K562 (cell line): ENCODE data around the gene EHD2. TPM values are rescaled to one million over a fixed set of nuclear protein-coding genes. Genes with fewer than 3 reads are reported as not detected.

Experiments
- ATAC-seq: fragments of 200-7000 bp; cut with Tn5 transposase; 3 replicates; pipeline ENCODE4 v1.9.1; 2020; ENCODE audit warnings: moderate library complexity
- BruUV-seq: library from RNA; stranded (reverse); fragments of 400-500 nt; replicated peaks from 2 replicates; lab custom pipeline; 2021; lab: Mats Ljungman, UMichigan
- CTCF ChIA-PET: fragments of 300-600 bp; formaldehyde crosslinking; extraction: SDS; loops from one replicate; lab custom pipeline; 2021; ENCODE audit warnings: low intra/inter-chr PET ratio; lab: Yijun Ruan, JAX
- POLR2A ChIA-PET: fragments of 300-600, 350-650 bp; sonication (Branson Sonifier 250); formaldehyde crosslinking; extraction: SDS; loops from one replicate; lab custom pipeline; 2021; ENCODE audit warnings: antibody characterized with exemption, inconsistent platforms; lab: Yijun Ruan, JAX
- DNase-seq, 4 experiments: peaks; one replicate each; pipeline versions ENCODE4 v3.0.0 to v3.0.0-alpha.2; 2011 to 2018; ENCODE audit warnings: low spot score in 3 of 4, mixed read lengths in 3 of 4; ENCODE audit errors: extremely low read depth in 1 of 4
- FAIRE-seq: peaks from 2 replicates; lab custom pipeline; 2011; peaks lifted over from hg19 to GRCh38; lab: Jason Lieb, UNC
- H2AFZ ChIP-seq: 2 replicates; pipeline ENCODE4 v1.6.0; 2011; ENCODE audit warnings: low read depth, low read length, control low read depth, inconsistent platforms
- H3K27ac ChIP-seq: fragments of 200-600 bp; 3 replicates; pipeline ENCODE4 v1.8.0; 2011; ENCODE audit warnings: low read depth, mild to moderate bottlenecking, control low read depth, inconsistent platforms, low read length, moderate library complexity, mixed read lengths; ENCODE audit errors: extremely low read depth
- H3K27me3 ChIP-seq, 2 experiments: fragments of 300-600 bp in 1 of 2; 2 replicates in 1 of 2; 3 replicates in 1 of 2; pipeline versions ENCODE4 v1.6.0 to v1.8.0; 2011; ENCODE audit warnings: inconsistent platforms in 2 of 2, low read length in 2 of 2, mild to moderate bottlenecking in 1 of 2, mixed read lengths in 1 of 2, moderate library complexity in 1 of 2; ENCODE audit not compliant: control insufficient read depth in 2 of 2, insufficient read depth in 2 of 2
- H3K36me3 ChIP-seq: fragments of 300-600 bp; 3 replicates; pipeline ENCODE4 v1.8.0; 2011; ENCODE audit warnings: mild to moderate bottlenecking, low read length, inconsistent platforms; ENCODE audit not compliant: control insufficient read depth, insufficient read depth
- H3K4me1 ChIP-seq, 2 experiments: fragments of 200-600 bp in 1 of 2; replicated peaks in 1 of 2; 2 replicates in 1 of 2; 3 replicates in 1 of 2; pipeline versions ENCODE4 v1.5.1 to v1.8.0; 2011; ENCODE audit warnings: inconsistent platforms in 2 of 2, low read length in 2 of 2, mild to moderate bottlenecking in 1 of 2, mixed read lengths in 1 of 2, moderate library complexity in 1 of 2; ENCODE audit not compliant: control insufficient read depth in 2 of 2, insufficient read depth in 2 of 2
- H3K4me2 ChIP-seq: 2 replicates; pipeline ENCODE4 v1.6.1; 2011; ENCODE audit warnings: low read length, control low read depth, inconsistent platforms, mixed read lengths; ENCODE audit not compliant: insufficient read depth
- H3K4me3 ChIP-seq: fragments of 200-600 bp; sonication (generic), shearing (Covaris generic); 2 replicates; pipeline ENCODE4 v1.5.1; 2016; ENCODE audit warnings: control low read depth, inconsistent platforms
- H3K79me2 ChIP-seq: fragments of 200-600 bp; 3 replicates; pipeline ENCODE4 v1.8.0; 2011; ENCODE audit warnings: low read length, inconsistent platforms; ENCODE audit not compliant: control insufficient read depth, insufficient read depth
- H3K9ac ChIP-seq, 2 experiments: 2 replicates each; pipeline versions ENCODE4 v1.6.0 to v1.6.1; 2011; ENCODE audit warnings: low read depth in 2 of 2, low read length in 2 of 2, control low read depth in 1 of 2, inconsistent platforms in 1 of 2, mild to moderate bottlenecking in 1 of 2, mixed read lengths in 1 of 2; ENCODE audit not compliant: insufficient read depth in 1 of 2
- H3K9me1 ChIP-seq: one replicate; pipeline ENCODE4 v1.6.0; 2011; ENCODE audit warnings: inconsistent platforms, mild to moderate bottlenecking, low read length, moderate library complexity; ENCODE audit not compliant: control insufficient read depth, insufficient read depth
- H3K9me3 ChIP-seq: replicated peaks from 2 replicates; pipeline ENCODE4 v1.5.1; 2011; ENCODE audit warnings: low read depth, low read length, inconsistent platforms; ENCODE audit not compliant: control insufficient read depth, insufficient read depth
- H4K20me1 ChIP-seq: replicated peaks from 2 replicates; pipeline ENCODE4 v1.6.1; 2011; ENCODE audit warnings: low read length, inconsistent platforms, mixed read lengths; ENCODE audit not compliant: control insufficient read depth, insufficient read depth
- BRD9 ChIP-seq: fragments of 450-650 bp; IDR thresholded peaks from 2 replicates; pipeline ENCODE4 v1.6.1; 2018; ENCODE audit warnings: low read depth; ENCODE audit not compliant: partially characterized antibody
- CBX1 ChIP-seq: sonication (generic); IDR thresholded peaks from 2 replicates; pipeline ENCODE4 v1.6.1; 2016; ENCODE audit warnings: antibody characterized with exemption, low read depth, mild to moderate bottlenecking
- HDAC6 ChIP-seq: IDR thresholded peaks from 2 replicates; pipeline ENCODE4 v1.6.1; 2012; ENCODE audit warnings: low read depth, mild to moderate bottlenecking, control low read depth, inconsistent platforms, low read length, moderate library complexity
- NCOA4 ChIP-seq: fragments of 450-650 bp; IDR thresholded peaks from 2 replicates; pipeline ENCODE4 v1.6.1; 2018; ENCODE audit warnings: mild to moderate bottlenecking; ENCODE audit not compliant: partially characterized antibody
- NUFIP1 ChIP-seq: fragments of 450-650 bp; IDR thresholded peaks from 2 replicates; pipeline ENCODE4 v1.6.1; 2018; ENCODE audit not compliant: partially characterized antibody
- SIRT6 ChIP-seq: IDR thresholded peaks from one replicate; pipeline ENCODE4 v1.6.1; 2012; ENCODE audit warnings: low read depth, mild to moderate bottlenecking, control low read depth, inconsistent platforms, low read length, moderate library complexity
- SP2 ChIP-seq: IDR thresholded peaks from 2 replicates; pipeline ENCODE4 v1.6.1; 2011; ENCODE audit warnings: mild to moderate bottlenecking, low read depth, low read length, moderate library complexity; ENCODE audit not compliant: poor library complexity, severe bottlenecking; ENCODE audit errors: extremely low read depth
- TFAM ChIP-seq: fragments of 250-450 bp; sonication (Bioruptor Pico); conservative IDR thresholded peaks from 2 replicates; pipeline ENCODE4 v1.5.0; 2021; ENCODE audit warnings: mild to moderate bottlenecking, moderate library complexity
- ZBTB7A ChIP-seq: IDR thresholded peaks from 2 replicates; pipeline ENCODE4 v1.6.1; 2011; ENCODE audit warnings: low read depth, mild to moderate bottlenecking, low read length, moderate library complexity, borderline replicate concordance; ENCODE audit not compliant: control insufficient read depth
- ZNF184 ChIP-seq: sonication (generic); formaldehyde crosslinking; IDR thresholded peaks from 2 replicates; pipeline ENCODE4 v1.5.0; 2020; ENCODE audit warnings: missing genetic modification reagents
- WGBS: fragments of 100-300 bp; shearing (Covaris generic); methylation state at CpG from one replicate; pipeline ENCODE4 v1.1.6; 2016; ENCODE audit warnings: low coverage, mixed read lengths; ENCODE audit not compliant: insufficient coverage; ENCODE audit errors: missing lambda C conversion rate; 5-methylcytosine and 5-hydroxymethylcytosine counted together
- in situ Hi-C: fragments of 300-500 bp; cut with MboI; formaldehyde crosslinking; loops from 4 replicates; pipeline ENCODE4 v1.15.0; 2018; ENCODE audit warnings: inconsistent platforms, mixed read lengths
- intact Hi-C: fragments of 100-400 bp; cut with micrococcal nuclease; formaldehyde crosslinking; loops from 2 replicates; pipeline ENCODE4 v1.14.2; 2022
- polyA plus RNA-seq, 8 experiments: library from polyadenylated mRNA; depleted of rRNA in 4 of 8; stranded (reverse) in 5 of 8; unstranded in 3 of 8; fragments of >200 nt; fragmentation: Nextera tagmentation in 2 of 8; fragmentation: Illumina TruSeq in 1 of 8; extraction: Ambion mirVana in 2 of 8; extraction: Trizol in 1 of 8; gene quantifications; 2 replicates each; pipeline versions ENCODE4 v1.2.1 to v1.2.3, GENCODE V29; 2011 to 2014; ENCODE audit warnings: inconsistent platforms in 1 of 8, missing spikeins in 1 of 8
- total RNA-seq, 7 experiments: library from RNA; depleted of rRNA in 6 of 7; stranded (reverse); fragments of >200 nt in 6 of 7; fragmentation: Illumina TruSeq in 2 of 7; extraction: Trizol in 2 of 7; gene quantifications; 2 replicates each; pipeline versions ENCODE4 v1.2.1 to v1.2.3, GENCODE V29; 2011 to 2021; ENCODE audit warnings: low replicate concordance in 1 of 7
- TF ChIP-seq, protein P1 (sequence below), 2 experiments: fragments of 450-650 bp; IDR thresholded peaks; 2 replicates each; pipeline ENCODE4 v1.6.1; 2016; ENCODE audit warnings: mild to moderate bottlenecking in 2 of 2, borderline replicate concordance in 1 of 2, low read depth in 1 of 2, moderate library complexity in 1 of 2
- TF ChIP-seq, protein P2 (sequence below): fragments of 450-650 bp; IDR thresholded peaks from 2 replicates; pipeline ENCODE4 v1.6.1; 2017; ENCODE audit warnings: mild to moderate bottlenecking, moderate library complexity

EHD2 gene
- total and polyA plus RNA-seq, 9 of the 15 experiments (the other 6 are each of a cell fraction or from before 2014, with no cell fraction given): 1.7 to 32.2 (median 3.0) TPM

DNA sequence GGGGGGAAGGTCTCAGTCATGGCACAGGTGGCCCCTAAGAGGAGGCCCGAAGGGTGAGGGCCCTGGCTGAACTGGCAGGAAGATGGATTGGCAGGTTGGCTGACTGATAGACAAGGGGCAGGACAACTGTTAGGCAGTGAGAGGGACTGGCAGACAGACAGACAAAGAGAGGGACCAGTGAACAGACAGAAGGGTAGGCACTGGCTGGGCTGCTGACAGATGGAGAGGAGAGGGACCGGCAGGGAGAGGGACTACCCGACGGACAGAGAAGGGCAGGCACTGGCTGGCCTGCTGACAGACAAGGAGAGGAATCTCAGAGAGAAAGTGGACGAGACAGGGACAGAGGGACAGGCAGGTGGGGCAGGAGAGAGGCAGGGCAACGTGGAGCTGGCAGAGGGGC, 31.8 kb upstream of the EHD2 start:
- ATAC-seq: no peak
- CTCF ChIA-PET: no interaction called here
- Histone ChIP-seq H3K36me3 (peaks cover 16% of the 10 kb centered on the region; the same call in 1 of the 3 replicates), H3K27me3 (no peaks in the 10 kb centered on the region), H3K9ac (0 out of 4 replicates have a peak overlapping the region, but pooled peaks of 1 of the 2 experiments have one; percentile 17), H3K9me1 (peaks cover 4% of the 10 kb centered on the region), H3K4me1 (peaks cover 4 to 7% of the 10 kb centered on the region in 2 experiments; a peak in 4 of 5 replicates), H3K79me2 (no peaks in the 10 kb centered on the region), H3K4me3 (no peak overlapping the region), H4K20me1 (0 out of 2 replicates have a peak, but pooled peaks cover 9% of the 10 kb centered on the region), H2AFZ (no peak overlapping the region), H3K4me2 (no peak overlapping the region), H3K9me3 (no peaks in the 10 kb centered on the region), H3K27ac (no peak overlapping the region)
- in situ Hi-C loops (no loop called here), intact Hi-C loops (no loop called here)
- FAIRE-seq: no peak
- DNase-seq: no peak
- POLR2A ChIA-PET: interaction anchor here (0.5 kb wide), 1 partner anchor 185 kb away, joined by 5 read pairs; no protein-coding TSS in a partner anchor
- WGBS: 84% methylated on average over 6 of the region's 6 CpGs
- BruUV-seq: no TSS peak
- TF ChIP-seq NUFIP1: no peak
- TF ChIP-seq CBX1: no peak
- TF ChIP-seq, protein P1, sequence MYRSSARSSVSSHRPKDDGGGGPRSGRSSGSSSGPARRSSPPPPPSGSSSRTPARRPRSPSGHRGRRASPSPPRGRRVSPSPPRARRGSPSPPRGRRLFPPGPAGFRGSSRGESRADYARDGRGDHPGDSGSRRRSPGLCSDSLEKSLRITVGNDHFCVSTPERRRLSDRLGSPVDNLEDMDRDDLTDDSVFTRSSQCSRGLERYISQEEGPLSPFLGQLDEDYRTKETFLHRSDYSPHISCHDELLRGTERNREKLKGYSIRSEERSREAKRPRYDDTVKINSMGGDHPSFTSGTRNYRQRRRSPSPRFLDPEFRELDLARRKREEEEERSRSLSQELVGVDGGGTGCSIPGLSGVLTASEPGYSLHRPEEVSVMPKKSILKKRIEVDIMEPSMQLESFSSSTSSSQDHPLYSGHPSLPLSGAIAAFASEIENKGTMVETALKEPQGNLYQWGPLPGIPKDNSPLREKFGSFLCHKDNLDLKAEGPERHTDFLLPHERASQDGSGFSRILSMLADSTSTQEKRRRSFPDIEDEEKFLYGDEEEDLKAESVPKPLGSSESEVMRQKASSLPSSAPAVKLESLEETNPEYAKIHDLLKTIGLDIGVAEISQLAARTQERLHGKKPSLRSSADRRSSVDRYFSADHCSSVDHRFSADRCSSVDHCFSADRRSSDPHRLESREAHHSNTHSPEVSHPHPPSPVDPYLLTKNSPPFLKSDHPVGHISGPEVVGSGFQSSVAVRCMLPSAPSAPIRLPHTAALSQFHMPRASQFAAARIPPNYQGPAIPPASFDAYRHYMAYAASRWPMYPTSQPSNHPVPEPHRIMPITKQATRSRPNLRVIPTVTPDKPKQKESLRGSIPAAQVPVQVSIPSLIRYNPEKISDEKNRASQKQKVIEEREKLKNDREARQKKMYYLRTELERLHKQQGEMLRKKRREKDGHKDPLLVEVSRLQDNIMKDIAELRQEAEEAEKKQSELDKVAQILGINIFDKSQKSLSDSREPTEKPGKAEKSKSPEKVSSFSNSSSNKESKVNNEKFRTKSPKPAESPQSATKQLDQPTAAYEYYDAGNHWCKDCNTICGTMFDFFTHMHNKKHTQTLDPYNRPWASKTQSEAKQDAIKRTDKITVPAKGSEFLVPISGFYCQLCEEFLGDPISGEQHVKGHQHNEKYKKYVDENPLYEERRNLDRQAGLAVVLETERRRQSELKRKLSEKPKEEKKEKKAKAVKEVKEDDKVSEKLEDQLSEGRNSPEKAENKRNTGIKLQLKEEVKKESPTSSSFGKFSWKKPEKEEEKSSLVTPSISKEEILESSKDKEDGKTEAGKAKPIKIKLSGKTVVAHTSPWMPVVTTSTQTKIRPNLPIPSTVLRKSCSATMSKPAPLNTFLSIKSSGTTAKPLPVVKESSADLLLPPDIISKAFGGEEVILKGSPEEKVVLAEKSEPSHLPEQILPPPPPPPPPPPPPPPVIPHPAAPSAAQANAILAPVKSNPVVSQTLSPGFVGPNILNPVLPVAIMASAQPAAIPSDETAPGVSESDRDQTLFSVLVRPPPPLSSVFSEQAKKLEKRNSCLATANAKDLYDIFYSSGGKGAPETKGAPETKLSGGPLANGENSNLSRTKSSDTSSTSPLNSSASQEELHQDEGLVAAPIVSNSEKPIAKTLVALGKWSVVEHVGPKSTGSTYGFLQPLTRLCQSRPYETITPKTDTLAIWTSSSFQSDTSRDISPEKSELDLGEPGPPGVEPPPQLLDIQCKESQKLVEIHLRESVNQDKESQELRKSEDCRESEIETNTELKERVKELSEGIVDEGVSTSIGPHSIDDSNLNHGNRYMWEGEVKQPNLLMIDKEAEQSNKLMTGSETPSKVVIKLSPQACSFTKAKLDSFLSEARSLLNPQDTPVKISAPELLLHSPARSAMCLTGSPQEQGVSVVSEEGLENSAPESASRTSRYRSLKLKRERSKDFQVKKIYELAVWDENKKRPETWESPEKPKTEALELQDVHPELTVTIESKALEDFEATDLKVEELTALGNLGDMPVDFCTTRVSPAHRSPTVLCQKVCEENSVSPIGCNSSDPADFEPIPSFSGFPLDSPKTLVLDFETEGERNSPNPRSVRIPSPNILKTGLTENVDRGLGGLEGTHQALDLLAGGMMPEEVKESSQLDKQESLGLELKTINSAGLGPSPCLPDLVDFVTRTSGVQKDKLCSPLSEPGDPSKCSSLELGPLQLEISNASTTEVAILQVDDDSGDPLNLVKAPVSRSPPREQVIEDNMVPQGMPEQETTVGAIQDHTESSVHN (IDR thresholded peaks at IDR 0.05; ENCODE audit: borderline replicate concordance in 1 of 2, low read depth in 1 of 2): no peak
- TF ChIP-seq ZNF184 (CRISPR knock-in tag): no peak
- TF ChIP-seq SIRT6: no peak
- no peak for TF ChIP-seq SP2
- TF ChIP-seq BRD9: no peak
- TF ChIP-seq, protein P2, sequence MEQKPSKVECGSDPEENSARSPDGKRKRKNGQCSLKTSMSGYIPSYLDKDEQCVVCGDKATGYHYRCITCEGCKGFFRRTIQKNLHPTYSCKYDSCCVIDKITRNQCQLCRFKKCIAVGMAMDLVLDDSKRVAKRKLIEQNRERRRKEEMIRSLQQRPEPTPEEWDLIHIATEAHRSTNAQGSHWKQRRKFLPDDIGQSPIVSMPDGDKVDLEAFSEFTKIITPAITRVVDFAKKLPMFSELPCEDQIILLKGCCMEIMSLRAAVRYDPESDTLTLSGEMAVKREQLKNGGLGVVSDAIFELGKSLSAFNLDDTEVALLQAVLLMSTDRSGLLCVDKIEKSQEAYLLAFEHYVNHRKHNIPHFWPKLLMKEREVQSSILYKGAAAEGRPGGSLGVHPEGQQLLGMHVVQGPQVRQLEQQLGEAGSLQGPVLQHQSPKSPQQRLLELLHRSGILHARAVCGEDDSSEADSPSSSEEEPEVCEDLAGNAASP: no peak
- TF ChIP-seq NCOA4: no peak
- TF ChIP-seq TFAM: no peak
- no peak for TF ChIP-seq ZBTB7A
- TF ChIP-seq HDAC6: no peak
